Lower lobe of right lung (tissue), 2 donors: Measurements from ENCODE around the gene TNRC6A. TPM values are rescaled to one million over a fixed set of nuclear protein-coding genes. Genes with fewer than 3 reads are reported as not detected.

Experiments used
- ATAC-seq, 2 donors: fragments of 200-7000 bp; cut with Tn5 transposase; one replicate each; pipeline ENCODE4 v1.9.1; 2020 to 2022; ENCODE audit warnings: mild to moderate bottlenecking in 2 of 2, moderate library complexity in 2 of 2
- DNase-seq: peaks from one replicate; pipeline ENCODE4 v3.0.0-alpha.2; 2020
- H3K27ac ChIP-seq: fragments of 200-600 bp; one replicate; pipeline ENCODE4 v1.8.0; 2022
- H3K27me3 ChIP-seq: fragments of 200-600 bp; one replicate; pipeline ENCODE4 v1.8.0; 2022; ENCODE audit warnings: low read depth
- H3K36me3 ChIP-seq: fragments of 200-600 bp; one replicate; pipeline ENCODE4 v1.8.0; 2022; ENCODE audit warnings: mild to moderate bottlenecking
- H3K4me1 ChIP-seq: fragments of 200-600 bp; one replicate; pipeline ENCODE4 v1.8.0; 2022
- H3K4me3 ChIP-seq: fragments of 200-600 bp; one replicate; pipeline ENCODE4 v1.8.0; 2022; ENCODE audit warnings: mild to moderate bottlenecking
- H3K9me3 ChIP-seq: fragments of 200-600 bp; one replicate; pipeline ENCODE4 v1.8.0; 2022
- CTCF ChIP-seq: fragments of 200-600 bp; IDR thresholded peaks from one replicate; pipeline ENCODE4 v1.8.0; 2022; ENCODE audit warnings: antibody characterized with exemption, mild to moderate bottlenecking
- intact Hi-C: fragments of 100-400 bp; cut with DNase I; formaldehyde crosslinking; loops from one replicate; pipeline ENCODE4 v1.11.0; 2022
- total RNA-seq: library from RNA; stranded (reverse); fragmentation: NEBNext Ultra II Directional; extraction: Animal tissue kit (Norgen Biotek cat#: 25700); gene quantifications from one replicate; pipeline ENCODE4 v1.2.1, GENCODE V29; 2021
- donor health status: DM: no; HTN: yes; CAD: no; lungs with severe emphysema.

Gene TNRC6A
- total RNA-seq, 1 donor from 2014 or later = 49.4 TPM

GRCh38 chr16:24861461-24861860 lies 132.0 kb downstream of the TNRC6A start:
- intact Hi-C loops = no loop called here
- no peaks in the 10 kb centered on the region for H3K27me3 ChIP-seq
- no peaks in the 10 kb centered on the region for H3K36me3 ChIP-seq

GRCh38 chr16:24863582-24864437 lies 134.4 kb downstream of the TNRC6A start:
- Histone ChIP-seq H3K27me3 (no peaks in the 10 kb centered on the region), H3K27ac (no peak overlapping the region), H3K9me3 (peaks cover 5% of the 10 kb centered on the region), H3K4me3 (no peak overlapping the region), H3K4me1 (no peaks in the 10 kb centered on the region), H3K36me3 (no peaks in the 10 kb centered on the region)
- ATAC-seq (no peak), DNase-seq (no peak)
- TF ChIP-seq CTCF = no peak
- intact Hi-C loops = no loop called here

More at GRCh38 chr16:24861461-24861860, 132.0 kb downstream of the TNRC6A start:
- H3K9me3 ChIP-seq = peaks cover 5% of the 10 kb centered on the region
- H3K4me1 ChIP-seq = no peaks in the 10 kb centered on the region
- no peak overlapping the region for H3K27ac ChIP-seq
- TF ChIP-seq CTCF = no peak
- no peak overlapping the region for H3K4me3 ChIP-seq
- ATAC-seq = no peak
- no peak for DNase-seq

GRCh38 chr16:24869033-24869432 lies 139.6 kb downstream of the TNRC6A start:
- peaks cover 3% of the 10 kb centered on the region for H3K9me3 ChIP-seq
- no peak overlapping the region for H3K27ac ChIP-seq
- H3K36me3 ChIP-seq = no peaks in the 10 kb centered on the region
- no peaks in the 10 kb centered on the region for H3K4me1 ChIP-seq
- no peak for ATAC-seq
- no peak for DNase-seq
- no peaks in the 10 kb centered on the region for H3K27me3 ChIP-seq
- no peak overlapping the region for H3K4me3 ChIP-seq
- TF ChIP-seq CTCF = no peak
- intact Hi-C loops = no loop called here

GRCh38 chr16:24871891-24872290 lies 142.4 kb downstream of the TNRC6A start:
- Histone ChIP-seq H3K9me3 (no peaks in the 10 kb centered on the region), H3K4me3 (no peak overlapping the region), H3K27ac (no peak overlapping the region), H3K4me1 (no peaks in the 10 kb centered on the region), H3K36me3 (no peaks in the 10 kb centered on the region), H3K27me3 (no peaks in the 10 kb centered on the region)
- DNase-seq (no peak), ATAC-seq (no peak)
- intact Hi-C loops = no loop called here
- TF ChIP-seq CTCF = no peak

- Histone ChIP-seq H3K27ac (no peak overlapping the region), H3K27me3 (no peaks in the 10 kb centered on the region), H3K4me1 (no peaks in the 10 kb centered on the region), H3K9me3 (no peaks in the 10 kb centered on the region), H3K36me3 (no peaks in the 10 kb centered on the region), H3K4me3 (no peak overlapping the region)
- TF ChIP-seq CTCF = no peak
- intact Hi-C loops = no loop called here
- ATAC-seq (no peak), DNase-seq (no peak)
Observed at GRCh38 chr16:24873028-24873427, 143.6 kb downstream of the TNRC6A start.
